Body of pancreas (tissue), 4 donors: ENCODE measurements around the gene CXCL9.

ENCODE experiments used
- POLR2A ChIP-seq, 3 donors: fragments of 450-650 bp; IDR thresholded peaks; one replicate each; pipeline ENCODE4 v1.6.1; 2016; ENCODE audit warnings: antibody characterized with exemption in 3 of 3, mild to moderate bottlenecking in 2 of 3
- TF ChIP-seq, protein P1 (sequence below), 7 experiments: fragments of 450-650 bp in 4 of 7; fragments of 200-600 bp in 3 of 7; sonication (generic) in 3 of 7; IDR thresholded peaks; one replicate each; pipeline ENCODE4 v1.5.1; 2016 to 2019; ENCODE audit warnings: antibody characterized with exemption in 7 of 7

DNA sequence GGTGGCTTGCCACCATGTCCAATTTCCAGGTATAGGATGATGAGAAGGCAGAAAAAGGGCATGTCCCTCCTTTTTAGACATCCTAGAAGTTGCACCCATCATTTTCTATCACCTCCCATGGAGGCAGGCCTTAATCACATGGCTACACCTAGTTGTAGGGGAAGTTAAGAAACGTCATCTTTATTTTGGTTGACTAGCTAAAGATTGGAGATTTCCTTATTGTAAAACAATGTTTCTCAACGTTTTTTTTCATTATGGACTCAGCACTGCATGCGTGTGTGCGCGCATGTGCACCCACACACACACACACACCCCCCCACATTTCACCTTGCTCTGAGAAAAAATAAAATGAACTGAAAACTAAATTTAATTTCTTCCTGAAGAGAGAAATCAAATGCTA lies 2.0 kb upstream of the CXCL9 start:
- TF ChIP-seq, protein P1, sequence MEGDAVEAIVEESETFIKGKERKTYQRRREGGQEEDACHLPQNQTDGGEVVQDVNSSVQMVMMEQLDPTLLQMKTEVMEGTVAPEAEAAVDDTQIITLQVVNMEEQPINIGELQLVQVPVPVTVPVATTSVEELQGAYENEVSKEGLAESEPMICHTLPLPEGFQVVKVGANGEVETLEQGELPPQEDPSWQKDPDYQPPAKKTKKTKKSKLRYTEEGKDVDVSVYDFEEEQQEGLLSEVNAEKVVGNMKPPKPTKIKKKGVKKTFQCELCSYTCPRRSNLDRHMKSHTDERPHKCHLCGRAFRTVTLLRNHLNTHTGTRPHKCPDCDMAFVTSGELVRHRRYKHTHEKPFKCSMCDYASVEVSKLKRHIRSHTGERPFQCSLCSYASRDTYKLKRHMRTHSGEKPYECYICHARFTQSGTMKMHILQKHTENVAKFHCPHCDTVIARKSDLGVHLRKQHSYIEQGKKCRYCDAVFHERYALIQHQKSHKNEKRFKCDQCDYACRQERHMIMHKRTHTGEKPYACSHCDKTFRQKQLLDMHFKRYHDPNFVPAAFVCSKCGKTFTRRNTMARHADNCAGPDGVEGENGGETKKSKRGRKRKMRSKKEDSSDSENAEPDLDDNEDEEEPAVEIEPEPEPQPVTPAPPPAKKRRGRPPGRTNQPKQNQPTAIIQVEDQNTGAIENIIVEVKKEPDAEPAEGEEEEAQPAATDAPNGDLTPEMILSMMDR (IDR thresholded peaks at IDR 0.05): no peak
- no peak for TF ChIP-seq POLR2A (IDR thresholded peaks at IDR 0.05)
